Measurements from ENCODE around the gene ITGAL.
"Not testable (repeated sequence)": the region's sequence is repeated elsewhere in the genome, so short reads cannot be mapped to it uniquely, and the experiment has no call there.

The ITGAL gene

GRCh38 chr16:30526823-30527634 lies 54.5 kb downstream of the ITGAL start:
- peak; percentile 81 to 82 for DNase-seq

DNA sequence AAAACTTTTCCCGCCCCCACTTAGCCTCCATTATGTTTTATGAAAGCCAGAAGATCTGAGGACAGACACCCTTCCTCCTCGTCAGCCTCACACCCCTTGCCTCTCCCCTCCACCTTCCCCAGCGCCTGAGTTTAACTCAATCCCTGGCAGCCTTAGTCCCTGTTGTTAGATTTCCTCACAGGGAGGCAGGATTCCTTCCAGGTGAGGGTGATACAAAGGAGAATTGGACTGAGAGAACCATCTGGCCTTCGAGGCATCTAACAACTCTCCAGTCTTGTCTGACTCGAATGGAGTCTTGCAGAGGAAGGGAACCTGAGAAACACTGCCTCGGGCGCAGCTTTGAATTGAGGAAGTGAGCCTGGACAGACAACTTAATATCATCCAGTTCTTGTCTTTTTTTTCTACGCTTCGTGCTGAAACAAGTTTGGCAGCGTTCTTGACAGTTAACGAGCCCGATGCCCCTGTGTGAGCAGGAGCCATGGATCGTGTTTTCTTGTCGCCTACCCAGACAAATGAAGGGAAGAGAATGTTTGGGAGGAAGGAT lies 55.2 kb downstream of the ITGAL start:
- no peak for DNase-seq

- DNase-seq: no peak
Observed at GRCh38 chr16:30528799-30529457, 56.4 kb downstream of the ITGAL start.

DNA sequence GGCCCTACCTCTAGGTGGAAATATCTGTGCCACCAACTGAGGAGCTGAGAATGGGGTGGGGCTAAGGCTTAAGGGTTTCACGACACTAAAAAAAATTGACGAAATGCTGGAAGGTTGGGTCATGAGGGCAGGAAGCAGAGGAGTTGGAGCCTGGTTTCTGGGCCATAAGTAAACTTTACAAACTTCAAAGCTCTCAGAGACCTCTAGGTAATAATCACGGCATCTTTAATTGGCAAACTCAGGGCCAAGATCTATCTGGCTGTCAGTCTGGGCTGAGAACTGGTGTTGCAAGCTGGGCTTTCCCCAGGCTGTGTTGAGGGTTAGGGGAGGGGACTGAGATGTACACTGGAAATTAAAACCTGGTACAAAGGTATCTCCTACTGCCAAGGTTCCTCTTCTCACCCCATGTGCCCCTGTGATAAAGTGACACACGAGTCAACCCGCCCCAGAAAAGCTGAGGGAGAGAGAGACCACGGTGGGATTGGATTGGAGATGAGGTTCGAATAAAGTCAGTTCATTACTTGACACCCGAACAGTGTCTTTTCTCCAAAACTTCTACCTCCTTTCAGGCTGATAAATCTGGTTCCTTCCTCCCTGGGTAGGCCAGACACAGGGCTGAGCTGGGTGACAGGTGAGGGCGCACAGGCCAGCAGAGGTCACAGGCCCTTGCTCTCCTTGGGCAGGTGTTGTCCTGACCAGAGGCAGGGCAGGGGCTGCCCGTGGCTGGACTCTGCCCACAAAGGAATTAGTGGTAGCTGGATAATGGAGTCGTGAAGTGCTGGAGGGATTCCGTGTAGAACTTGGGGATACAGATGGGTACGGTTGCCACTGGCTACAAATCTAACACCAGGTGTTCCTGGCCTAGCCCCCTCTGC lies 57.9 kb downstream of the ITGAL start:
- no peak for DNase-seq

DNA sequence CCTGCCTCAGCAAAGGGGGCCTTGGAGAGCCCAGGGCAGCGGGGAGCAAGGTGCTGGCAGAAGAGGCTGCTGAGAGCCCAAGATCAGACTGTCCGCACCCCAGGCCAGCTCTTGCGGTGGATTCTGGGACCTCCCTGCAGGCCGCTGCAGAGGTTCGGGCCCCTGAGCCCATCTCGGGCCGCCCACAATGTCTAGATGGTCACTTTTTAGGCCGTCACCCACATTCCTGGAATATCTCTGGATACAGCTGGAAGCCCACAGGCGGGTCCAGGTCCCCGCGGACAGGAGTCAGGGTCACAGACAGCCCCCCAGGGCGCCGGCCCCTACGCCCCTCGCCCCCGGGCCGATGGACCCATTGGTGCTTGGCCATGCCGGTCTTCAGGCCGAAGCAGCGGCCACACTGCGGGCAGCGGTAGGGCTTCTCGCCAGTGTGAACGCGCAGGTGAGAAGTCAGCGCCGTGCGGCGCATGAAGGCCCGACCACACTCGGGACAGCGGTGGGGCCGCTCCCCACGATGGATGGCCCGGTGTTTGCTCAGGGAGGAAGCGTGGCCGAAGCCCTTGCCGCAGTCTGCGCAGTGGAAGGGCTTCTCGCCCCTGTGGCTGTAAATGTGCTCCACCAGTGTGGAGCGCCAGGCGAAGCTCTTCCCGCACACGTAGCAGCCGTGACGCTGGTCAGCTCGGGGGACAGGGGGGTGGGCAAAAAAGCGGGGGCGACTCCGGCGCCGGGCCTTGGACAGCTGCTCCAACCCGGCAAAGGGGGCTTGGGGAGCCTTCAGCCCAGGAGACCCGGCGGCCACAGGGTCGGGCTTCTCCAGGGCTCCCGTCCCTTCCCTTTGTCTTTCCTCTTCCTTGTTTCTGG lies 60.0 kb downstream of the ITGAL start:
- DNase-seq: no peak

DNA sequence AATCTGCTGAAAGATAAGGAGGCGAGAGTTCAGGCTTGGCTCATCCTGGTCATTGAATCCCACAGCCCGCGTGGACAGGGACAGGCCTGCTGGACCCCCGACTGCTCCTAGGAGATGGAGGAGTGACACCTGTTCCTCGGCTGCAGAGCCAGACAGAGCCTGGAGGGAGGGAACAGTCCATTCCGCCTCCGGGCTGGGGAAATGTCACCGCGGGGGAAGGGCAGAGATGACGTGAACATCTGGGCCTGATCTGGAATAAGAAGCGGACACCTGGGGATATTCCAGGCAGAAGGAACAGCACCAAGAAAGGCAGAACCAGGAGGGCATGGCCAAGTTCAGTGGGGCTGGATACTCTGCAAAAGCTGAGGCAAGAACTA lies 60.6 kb downstream of the ITGAL start:
- no peak for DNase-seq

DNA sequence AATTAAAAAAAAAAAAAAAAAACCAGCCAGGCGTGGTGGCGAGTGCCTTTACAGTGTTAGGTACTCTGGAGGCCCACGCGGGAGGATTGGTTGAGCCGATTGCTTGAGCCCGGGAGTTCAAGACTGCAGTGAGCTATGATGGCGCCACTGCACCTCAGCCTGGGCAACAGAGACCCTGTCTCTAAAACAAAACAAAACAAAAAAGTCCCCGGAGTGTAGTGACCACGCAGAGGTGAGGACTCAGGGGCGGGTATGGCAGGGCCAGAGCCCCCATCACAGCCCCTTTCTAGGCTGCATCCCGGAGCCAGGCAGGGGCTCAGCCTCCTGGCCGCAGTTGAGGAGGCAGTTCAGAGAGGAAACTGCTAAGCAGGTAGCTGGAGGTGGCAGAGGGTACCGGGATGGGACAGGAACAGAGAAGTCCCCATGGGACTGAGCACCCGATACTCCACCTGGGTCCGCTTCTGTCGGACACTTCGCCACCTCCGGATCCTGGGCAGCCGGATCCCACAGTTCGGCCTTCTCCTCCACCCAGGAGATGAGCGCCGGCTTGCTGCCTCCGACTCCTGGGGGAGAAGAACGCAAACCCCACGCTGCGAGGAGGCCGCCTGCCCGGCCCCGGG lies 61.3 kb downstream of the ITGAL start:
- no peak for DNase-seq

- DNase-seq: peak; percentile 91 to 92
Observed at GRCh38 chr16:30534368-30535105, 62.0 kb downstream of the ITGAL start, which contains the start of gene ZNF747. TSS of gene ZNF747 (minus strand) at chr16:30534858. CDS start at chr16:30534679, 179 bp downstream.

DNA sequence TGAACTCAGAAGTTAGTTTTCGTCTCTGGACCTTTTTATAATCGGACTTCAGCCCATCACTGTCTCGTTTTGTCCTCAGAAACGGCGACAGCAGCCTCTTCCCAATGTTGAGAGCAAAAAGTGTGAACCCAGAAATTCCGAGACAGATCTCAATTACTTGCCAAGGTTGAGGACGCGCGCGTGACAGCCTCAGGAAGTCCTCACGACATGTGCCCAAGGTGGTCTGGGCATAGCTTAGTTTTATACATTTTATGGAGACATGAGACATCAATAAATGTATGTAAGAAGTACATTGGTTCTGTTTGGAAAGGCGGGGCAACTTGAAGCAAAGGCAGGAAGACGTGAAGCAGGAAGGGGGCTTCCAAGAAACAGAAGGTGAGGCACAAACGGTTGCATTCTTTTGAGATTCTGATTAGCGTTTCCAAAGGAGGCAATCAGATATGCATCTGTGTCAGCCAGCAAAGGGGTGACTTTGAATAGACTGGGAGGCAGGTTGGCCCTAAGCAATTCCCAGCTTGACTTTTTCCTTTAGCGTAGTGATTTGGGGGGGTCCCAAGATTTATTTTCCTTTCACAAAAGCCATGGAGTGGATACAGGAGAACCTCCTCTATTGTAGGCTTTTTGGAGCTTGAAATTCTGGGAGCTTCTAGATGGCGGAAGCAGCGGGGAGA lies 62.7 kb downstream of the ITGAL start:
- DNase-seq: no peak

DNA sequence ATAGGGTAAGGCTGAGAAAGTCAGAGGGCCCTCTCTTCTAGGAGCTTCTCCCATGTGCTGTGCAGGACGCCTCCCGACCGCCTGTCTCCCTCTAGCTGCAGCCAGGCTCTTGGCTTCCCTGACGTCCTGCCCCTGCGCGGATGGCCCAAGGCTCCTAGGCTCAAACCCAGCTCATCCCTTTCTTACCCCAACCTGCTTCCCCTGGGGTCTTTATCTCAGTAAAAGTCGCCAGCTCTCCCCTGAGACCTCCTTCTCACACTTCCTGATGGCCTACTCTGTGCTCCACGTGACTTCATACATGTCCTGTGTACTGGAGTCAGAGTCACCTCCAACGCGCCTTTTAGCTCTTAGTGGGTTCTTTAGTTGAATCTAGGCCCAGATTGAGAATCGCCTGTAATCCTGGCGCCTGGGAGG lies 63.2 kb downstream of the ITGAL start:
- DNase-seq: peak; percentile 53 to 64

DNA sequence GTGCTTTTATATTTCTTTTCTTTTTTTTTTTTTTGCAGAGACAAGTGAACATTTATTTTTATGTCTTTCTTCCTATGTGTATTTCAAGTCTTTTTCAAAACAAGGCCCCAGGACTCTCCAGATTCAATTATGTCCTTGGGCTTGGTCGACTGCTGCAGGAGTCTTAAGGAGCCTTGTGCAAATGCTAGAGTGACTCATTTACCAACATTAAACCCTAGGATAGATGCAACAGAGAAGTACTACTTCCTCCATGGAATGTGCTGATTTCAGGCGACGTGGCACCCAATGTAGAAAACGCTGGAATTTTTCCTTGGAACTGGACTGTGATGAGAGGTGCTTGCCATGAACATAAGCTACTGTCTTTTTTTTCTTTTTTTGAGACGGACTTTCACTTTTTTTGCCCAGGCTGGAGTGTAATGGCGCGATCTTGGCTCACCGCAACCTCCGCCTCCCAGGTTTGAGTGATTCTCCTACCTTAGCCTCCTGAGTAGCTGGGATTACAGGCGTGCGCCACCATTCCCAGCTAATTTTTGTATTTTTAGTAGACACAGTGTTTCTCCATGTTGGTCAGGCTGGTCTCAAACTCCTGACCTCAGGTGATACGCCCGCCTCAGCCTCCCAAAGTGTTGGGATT lies 64.0 kb downstream of the ITGAL start:
- DNase-seq: not testable (repeated sequence)

GRCh38 chr16:30539000-30539964 lies 66.7 kb downstream of the ITGAL start:
- no peak for DNase-seq

- not testable (repeated sequence) for DNase-seq
Observed at GRCh38 chr16:30539986-30540526, 67.5 kb downstream of the ITGAL start.

GRCh38 chr16:30540916-30541464 lies 68.4 kb downstream of the ITGAL start:
- not testable (repeated sequence) for DNase-seq

GRCh38 chr16:30541502-30542329 lies 69.2 kb downstream of the ITGAL start:
- DNase-seq: no peak

DNA sequence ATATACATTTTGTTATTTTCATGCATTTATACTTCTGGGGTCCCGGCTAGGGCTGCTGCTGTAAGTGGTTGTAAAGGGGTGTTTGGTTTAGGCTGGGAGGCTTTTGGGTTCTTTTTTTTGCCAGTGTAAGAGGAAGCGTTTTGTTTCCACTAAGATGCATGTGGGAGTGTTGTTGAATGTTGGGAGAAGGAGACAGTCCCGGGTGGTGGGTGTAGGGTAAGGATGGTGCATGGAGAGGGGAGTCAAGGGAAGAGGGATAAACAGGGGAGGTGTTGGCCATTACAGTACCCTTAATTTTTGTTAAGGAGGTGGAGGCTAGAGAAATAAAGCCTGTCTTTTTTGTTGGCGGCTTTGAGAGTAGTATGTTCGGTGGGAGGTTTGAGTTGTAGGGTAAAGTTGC lies 70.5 kb downstream of the ITGAL start:
- DNase-seq: no peak

DNA sequence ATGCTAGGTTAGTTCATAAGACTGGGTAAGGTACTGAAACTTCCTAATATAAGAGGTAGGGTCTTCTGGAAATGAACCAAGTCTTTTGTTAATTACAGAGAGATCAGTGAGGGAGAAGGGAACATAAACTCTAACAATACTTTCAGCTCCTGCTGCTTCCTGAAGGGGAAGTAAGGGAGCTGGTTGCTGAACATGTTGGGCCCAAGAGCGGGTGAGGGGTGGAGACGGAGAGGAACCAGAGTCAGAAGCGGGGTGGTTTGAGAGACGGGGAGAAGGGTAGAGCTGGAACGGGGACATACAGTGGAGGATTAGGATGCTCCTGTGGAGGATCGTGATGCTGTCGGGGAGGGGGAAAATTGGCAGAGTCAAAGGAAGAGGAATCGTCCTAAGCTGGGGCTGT lies 73.6 kb downstream of the ITGAL start:
- DNase-seq: no peak

Measured in activated CD4-positive, alpha-beta T cell treated with anti-CD3 and anti-CD28 coated beads, Interleukin-2, amount 50 U/mL, for 4 hours (primary cell).